Measurements from ENCODE around the gene RPL26.

GRCh38 chr17:8419305-8419704, 36.3 kb upstream of the RPL26 start:
- TF ChIP-seq CTCF (conservative IDR thresholded peaks at IDR 0.05; ENCODE audit: low read depth, low read length) (no peak), EZH2 (IDR thresholded peaks at IDR 0.05; ENCODE audit: low read length, unreplicated experiment) (no peak)

Data from PC-3 (cell line).